HUDEP-2 (cell line): ENCODE results near the gene ARIH2.

ENCODE experiments used
- DNase-seq, 76 experiments: peaks; one replicate each; lab custom pipeline; 2025; ENCODE audit not compliant: unreplicated experiment in 76 of 76; lab: John Stamatoyannopoulos, UW

ARIH2 gene

GRCh38 chr3:49028673-49029562, 110.3 kb downstream of the ARIH2 start, which contains the start of gene IMPDH2:
Gene IMPDH2 (minus strand): TSS chr3:49029398. CDS start chr3:49029350, 48 bp downstream.
- peak in 72 of 76 experiments; percentile 49 to 93 (median 86) for DNase-seq

DNA sequence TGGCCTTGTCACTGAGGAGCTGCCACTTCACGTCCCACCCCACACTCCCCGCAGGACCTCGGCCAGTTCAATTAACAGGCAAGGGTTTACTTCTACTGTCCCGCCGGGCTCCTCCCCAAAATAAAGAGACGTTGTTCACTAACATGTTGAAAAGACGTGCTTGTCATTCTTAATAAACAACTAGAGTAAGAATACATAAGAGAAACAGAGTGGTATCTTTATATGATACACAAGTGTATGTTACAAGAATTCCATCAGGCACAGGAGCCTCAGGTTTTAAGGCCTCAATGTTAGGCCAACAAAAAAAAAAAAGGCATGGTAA, 110.9 kb downstream of the ARIH2 start:
- DNase-seq, result no peak

DNA sequence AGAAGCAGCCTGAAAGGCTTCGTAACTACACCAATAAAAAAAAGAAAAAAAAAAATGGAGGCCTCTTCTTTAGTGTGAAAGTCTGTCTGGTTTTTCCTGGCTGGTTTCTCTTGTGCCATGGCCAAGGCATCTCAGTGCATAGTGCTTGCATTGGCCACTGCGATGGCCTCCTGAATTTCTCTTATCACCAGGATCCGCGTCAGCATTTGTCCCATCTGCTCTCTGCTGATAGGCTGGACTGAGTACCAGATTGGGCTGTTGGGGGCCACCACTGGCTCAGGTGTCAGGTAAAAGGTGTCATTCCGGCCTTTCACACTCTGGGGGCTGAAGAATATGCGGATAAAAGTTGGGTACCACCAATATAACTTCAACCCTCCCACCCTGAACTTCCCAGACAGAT, 111.7 kb downstream of the ARIH2 start:
- DNase-seq, result peak in 6 of 76 experiments; percentile 4 to 22 (median 15)

GRCh38 chr3:49032646-49033304, 114.1 kb downstream of the ARIH2 start:
- DNase-seq, result no peak

- no peak for DNase-seq
Measured at GRCh38 chr3:49034650-49035049, 116.0 kb downstream of the ARIH2 start.

DNA sequence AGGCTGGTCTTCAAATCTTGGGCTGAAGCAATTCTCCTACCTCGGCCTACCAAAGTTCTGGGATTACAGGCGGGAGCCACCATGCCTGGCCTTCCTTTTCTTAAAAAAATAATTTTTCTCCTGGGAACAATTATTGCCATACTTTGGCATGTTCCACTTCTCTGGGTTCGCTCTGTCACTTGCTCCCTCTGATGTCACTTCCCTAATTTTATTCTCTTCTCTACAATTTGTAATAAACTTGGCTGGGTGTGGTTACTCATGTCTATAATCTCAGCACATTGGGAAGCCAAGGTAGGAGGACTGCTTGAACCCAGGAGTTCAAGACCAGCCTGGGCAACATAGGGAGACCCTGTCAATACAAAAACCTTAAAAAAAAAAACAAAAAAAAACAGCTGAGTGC, 116.6 kb downstream of the ARIH2 start:
- DNase-seq, result no peak
